K562 (cell line): Measurements from ENCODE around the gene CPM. TPM values are rescaled to one million over a fixed set of nuclear protein-coding genes. Genes with fewer than 3 reads are reported as not detected.
A peak's percentile ranks its signal among the peaks of the same experiment; 100 is the strongest.

Source experiments
- BHLHE40 ChIP-seq: IDR thresholded peaks from 2 replicates; pipeline ENCODE4 v1.6.1; 2011; ENCODE audit warnings: low read length, improper control_type of control experiment
- BRF2 ChIP-seq: IDR thresholded peaks from 3 replicates; pipeline ENCODE4 v1.6.1; 2011; ENCODE audit warnings: borderline replicate concordance, mild to moderate bottlenecking; ENCODE audit not compliant: insufficient read length, insufficient read depth
- CHD1 ChIP-seq: fragments of 200-600 bp; sonication (generic); IDR thresholded peaks from one replicate; pipeline ENCODE4 v1.6.1; 2012; ENCODE audit warnings: mild to moderate bottlenecking, moderate library complexity, low read length, inconsistent platforms
- COPS2 ChIP-seq: fragments of 450-650 bp; conservative IDR thresholded peaks from 2 replicates; pipeline ENCODE4 v1.6.1; 2016; ENCODE audit warnings: mild to moderate bottlenecking, moderate library complexity
- GATAD2B ChIP-seq: fragments of 450-650 bp; IDR thresholded peaks from 2 replicates; pipeline ENCODE4 v1.6.1; 2017; ENCODE audit warnings: mild to moderate bottlenecking, borderline replicate concordance
- ILK ChIP-seq: fragments of 450-650 bp; IDR thresholded peaks from 2 replicates; pipeline ENCODE4 v1.6.1; 2016; ENCODE audit warnings: missing genetic modification characterization, low read depth, mild to moderate bottlenecking, missing compliant biosample characterization, moderate library complexity, borderline replicate concordance
- JUND ChIP-seq, 2 experiments: IDR thresholded peaks; 2 replicates in 1 of 2; 3 replicates in 1 of 2; pipeline ENCODE4 v1.6.1; 2011; ENCODE audit warnings: borderline replicate concordance in 2 of 2, low read depth in 2 of 2, low read length in 2 of 2, improper control_type of control experiment in 1 of 2, missing biosample characterization in 1 of 2, missing genetic modification characterization in 1 of 2, missing genetic modification reagents in 1 of 2
- POLR3A ChIP-seq: IDR thresholded peaks from 2 replicates; pipeline ENCODE4 v1.6.1; 2011; ENCODE audit warnings: borderline replicate concordance, mild to moderate bottlenecking, moderate library complexity; ENCODE audit not compliant: insufficient read length, insufficient read depth; ENCODE audit errors: extremely low read depth
- RBM25 ChIP-seq: fragments of 200-400 bp; formaldehyde crosslinking; IDR thresholded peaks from 2 replicates; pipeline ENCODE4 v1.6.1; 2018; ENCODE audit warnings: low read length, low read depth, moderate library complexity; ENCODE audit not compliant: severe bottlenecking
- RHOXF2B ChIP-seq: fragments of 250-450 bp; sonication (Bioruptor Pico); conservative IDR thresholded peaks from 2 replicates; pipeline ENCODE4 v1.5.1; 2021
- SLC30A9 ChIP-seq: fragments of 250-450 bp; sonication (Bioruptor Pico); IDR thresholded peaks from 2 replicates; pipeline ENCODE4 v1.8.0; 2022; ENCODE audit warnings: mild to moderate bottlenecking, moderate library complexity
- SRF ChIP-seq, 2 experiments: fragments of 250-450, 450-650 bp in 1 of 2; sonication (Bioruptor Pico) in 1 of 2; sonication (generic) in 1 of 2; formaldehyde crosslinking; IDR thresholded peaks; 2 replicates each; pipeline versions ENCODE4 v1.5.0 to v1.5.1; 2020 to 2022; ENCODE audit warnings: mild to moderate bottlenecking in 1 of 2, missing genetic modification reagents in 1 of 2
- STAT5A ChIP-seq: IDR thresholded peaks from 2 replicates; pipeline ENCODE4 v1.6.1; 2012; ENCODE audit warnings: low read length, inconsistent platforms, borderline replicate concordance
- TCF7L2 ChIP-seq: fragments of 150-350 bp; IDR thresholded peaks from 2 replicates; pipeline ENCODE4 v1.6.1; 2016; ENCODE audit warnings: low read depth, mild to moderate bottlenecking, low read length, moderate library complexity
- XRCC4 ChIP-seq: IDR thresholded peaks from one replicate; pipeline ENCODE4 v1.6.1; 2011; ENCODE audit not compliant: insufficient read depth, insufficient read length; ENCODE audit errors: extremely low read depth
- ZFX ChIP-seq: sonication (generic); formaldehyde crosslinking; IDR thresholded peaks from 2 replicates; pipeline ENCODE4 v1.8.0; 2022; ENCODE audit warnings: mild to moderate bottlenecking, missing genetic modification reagents, moderate library complexity
- ZKSCAN1 ChIP-seq: fragments of 150-350 bp; IDR thresholded peaks from 2 replicates; pipeline ENCODE4 v1.6.1; 2016; ENCODE audit warnings: low read depth, low read length
- ZNF347 ChIP-seq: fragments of 450-650 bp; formaldehyde crosslinking; IDR thresholded peaks from 2 replicates; pipeline ENCODE4 v1.4.0; 2020; ENCODE audit warnings: low read depth, mild to moderate bottlenecking, moderate library complexity
- ZNF584 ChIP-seq: fragments of 200-800 bp; sonication (Bioruptor generic); IDR thresholded peaks from 2 replicates; pipeline ENCODE4 v1.6.1; 2016; ENCODE audit warnings: low read depth, mild to moderate bottlenecking, missing genetic modification characterization, missing compliant biosample characterization
- polyA plus RNA-seq, 8 experiments: library from polyadenylated mRNA; depleted of rRNA in 4 of 8; stranded (reverse) in 5 of 8; unstranded in 3 of 8; fragments of >200 nt; fragmentation: Nextera tagmentation in 2 of 8; fragmentation: Illumina TruSeq in 1 of 8; extraction: Ambion mirVana in 2 of 8; extraction: Trizol in 1 of 8; gene quantifications; 2 replicates each; pipeline versions ENCODE4 v1.2.1 to v1.2.3, GENCODE V29; 2011 to 2014; ENCODE audit warnings: inconsistent platforms in 1 of 8, missing spikeins in 1 of 8
- total RNA-seq, 7 experiments: library from RNA; depleted of rRNA in 6 of 7; stranded (reverse); fragments of >200 nt in 6 of 7; fragmentation: Illumina TruSeq in 2 of 7; extraction: Trizol in 2 of 7; gene quantifications; 2 replicates each; pipeline versions ENCODE4 v1.2.1 to v1.2.3, GENCODE V29; 2011 to 2021; ENCODE audit warnings: low replicate concordance in 1 of 7
- TF ChIP-seq, protein P1 (sequence below): sonication (generic); formaldehyde crosslinking; IDR thresholded peaks from 2 replicates; pipeline ENCODE4 v1.8.0; 2022; ENCODE audit warnings: missing genetic modification reagents, mild to moderate bottlenecking, moderate library complexity, borderline replicate concordance
- TF ChIP-seq, protein P2 (sequence below): conservative IDR thresholded peaks from 2 replicates; pipeline ENCODE4 v1.6.1; 2011; ENCODE audit warnings: low read depth, mild to moderate bottlenecking, low read length; ENCODE audit not compliant: control insufficient read depth

The CPM gene
- total and polyA plus RNA-seq, 9 of the 15 experiments (the other 6 are each of a cell fraction or from before 2014, with no cell fraction given) = 0.31 TPM; not detected in 8

- TF ChIP-seq CHD1 = peak; percentile 63
- no peak for TF ChIP-seq COPS2
- TF ChIP-seq ZNF347 = no peak
- TF ChIP-seq TCF7L2 = no peak
- no peak for TF ChIP-seq SLC30A9 (CRISPR knock-in tag)
- TF ChIP-seq, protein P1, sequence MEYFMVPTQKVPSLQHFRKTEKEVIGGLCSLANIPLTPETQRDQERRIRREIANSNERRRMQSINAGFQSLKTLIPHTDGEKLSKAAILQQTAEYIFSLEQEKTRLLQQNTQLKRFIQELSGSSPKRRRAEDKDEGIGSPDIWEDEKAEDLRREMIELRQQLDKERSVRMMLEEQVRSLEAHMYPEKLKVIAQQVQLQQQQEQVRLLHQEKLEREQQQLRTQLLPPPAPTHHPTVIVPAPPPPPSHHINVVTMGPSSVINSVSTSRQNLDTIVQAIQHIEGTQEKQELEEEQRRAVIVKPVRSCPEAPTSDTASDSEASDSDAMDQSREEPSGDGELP (CRISPR knock-in tag) = peak; percentile 93
- TF ChIP-seq GATAD2B = no peak
- no peak for TF ChIP-seq SRF (CRISPR knock-in tag; IDR thresholded peaks at IDR 0.05)
- TF ChIP-seq BHLHE40 = no peak
- TF ChIP-seq JUND (IDR thresholded peaks at IDR 0.05; ENCODE audit: borderline replicate concordance, low read depth, low read length) = peak; percentile 80
- TF ChIP-seq JUND (tag; IDR thresholded peaks at IDR 0.05; ENCODE audit: borderline replicate concordance, low read depth, low read length) = peak; percentile 72; the same call in 2 of the 3 replicates
- peak; percentile 69 for TF ChIP-seq ZFX (CRISPR knock-in tag)
- no peak for TF ChIP-seq STAT5A
- TF ChIP-seq ILK (tag) = no peak
- no peak for TF ChIP-seq ZKSCAN1
- TF ChIP-seq POLR3A = no peak
- no peak for TF ChIP-seq XRCC4
- 0 out of 2 replicates have a peak, but pooled peaks have one; percentile 62 for TF ChIP-seq ZNF584 (CRISPR knock-in tag)
- TF ChIP-seq RHOXF2B (CRISPR knock-in tag) = no peak
- no peak for TF ChIP-seq BRF2
- TF ChIP-seq RBM25 = no peak
- TF ChIP-seq, protein P2, sequence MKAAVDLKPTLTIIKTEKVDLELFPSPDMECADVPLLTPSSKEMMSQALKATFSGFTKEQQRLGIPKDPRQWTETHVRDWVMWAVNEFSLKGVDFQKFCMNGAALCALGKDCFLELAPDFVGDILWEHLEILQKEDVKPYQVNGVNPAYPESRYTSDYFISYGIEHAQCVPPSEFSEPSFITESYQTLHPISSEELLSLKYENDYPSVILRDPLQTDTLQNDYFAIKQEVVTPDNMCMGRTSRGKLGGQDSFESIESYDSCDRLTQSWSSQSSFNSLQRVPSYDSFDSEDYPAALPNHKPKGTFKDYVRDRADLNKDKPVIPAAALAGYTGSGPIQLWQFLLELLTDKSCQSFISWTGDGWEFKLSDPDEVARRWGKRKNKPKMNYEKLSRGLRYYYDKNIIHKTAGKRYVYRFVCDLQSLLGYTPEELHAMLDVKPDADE = peak; percentile 58; the same call in 1 of the 2 replicates
- TF ChIP-seq, all 486 proteins: peak for 82
These were observed 124.4 kb downstream of the CPM start (continued) for GRCh38 chr12:68808388-68809189.
